ENCODE results near the gene IL18. TPM values are rescaled to one million over a fixed set of nuclear protein-coding genes. Genes with fewer than 3 reads are reported as not detected.

Gene IL18
- total RNA-seq, 1 experiment from 2014 or later: 0.74 TPM

GRCh38 chr11:112177589-112177988 is 13.7 kb upstream of the IL18 start:
- Mint-ChIP-seq H3K9me3 (peaks cover 3% of the 10 kb centered on the region), H3K36me3 (no peaks in the 10 kb centered on the region; the same call in 1 of the 2 replicates), H3K4me3 (no peak overlapping the region), H3K4me1 (no peaks in the 10 kb centered on the region), H3K27ac (no peak overlapping the region), H3K27me3 (ENCODE audit: low read depth) (no peaks in the 10 kb centered on the region; the same call in 1 of the 2 replicates)
- ATAC-seq: no peak
- ChIA-PET POLR2A (no interaction called here), CTCF (interaction anchor here (0.7 to 1.3 kb wide), 3 partner anchors 103 to 1276 kb away, joined by 4 to 6 read pairs (median 4); no protein-coding TSS in a partner anchor)
- no peak for DNase-seq (ENCODE audit: low spot score)
- no peak for TF ChIP-seq ZBTB43 (CRISPR knock-in tag; IDR thresholded peaks at IDR 0.05)

- ChIA-PET POLR2A (no interaction called here), CTCF (interaction anchor here (1.3 kb wide), 1 partner anchor 62 kb away, joined by 11 read pairs; no protein-coding TSS in a partner anchor)
- Mint-ChIP-seq H3K27ac (no peak overlapping the region), H3K4me3 (no peak overlapping the region), H3K27me3 (ENCODE audit: low read depth) (no peaks in the 10 kb centered on the region), H3K4me1 (no peaks in the 10 kb centered on the region), H3K36me3 (no peaks in the 10 kb centered on the region), H3K9me3 (peaks cover 3% of the 10 kb centered on the region)
- ATAC-seq (no peak), DNase-seq (ENCODE audit: low spot score) (no peak)
- TF ChIP-seq ZNF512 (CRISPR knock-in tag; IDR thresholded peaks at IDR 0.05; ENCODE audit: borderline replicate concordance) (no peak), CDX4 (CRISPR knock-in tag; IDR thresholded peaks at IDR 0.05; ENCODE audit: borderline replicate concordance) (no peak), CREB1 (CRISPR knock-in tag; IDR thresholded peaks at IDR 0.05) (no peak), ZNF425 (CRISPR knock-in tag; conservative IDR thresholded peaks at IDR 0.05) (no peak), ESRRA (CRISPR knock-in tag; IDR thresholded peaks at IDR 0.05; ENCODE audit: borderline replicate concordance) (no peak), NR1H2 (CRISPR knock-in tag; IDR thresholded peaks at IDR 0.05) (no peak), MLX (CRISPR knock-in tag; IDR thresholded peaks at IDR 0.05) (no peak), ZBTB43 (CRISPR knock-in tag; IDR thresholded peaks at IDR 0.05) (no peak), TEAD4 (CRISPR knock-in tag; IDR thresholded peaks at IDR 0.05) (no peak), ATF2 (CRISPR knock-in tag; IDR thresholded peaks at IDR 0.05; ENCODE audit: borderline replicate concordance, low read depth) (no peak), HMGA2 (CRISPR knock-in tag; IDR thresholded peaks at IDR 0.05) (no peak), ZNF121 (CRISPR knock-in tag; IDR thresholded peaks at IDR 0.05) (no peak)
Observed at GRCh38 chr11:112176077-112176476, 12.2 kb upstream of the IL18 start.

All from WTC11 (cell line).